ENCODE measurements around the gene COMMD3.
"Not testable (repeated sequence)": the region's sequence is repeated elsewhere in the genome, so short reads cannot be mapped to it uniquely, and the experiment has no call there.

Gene COMMD3

GRCh38 chr10:22316286-22317075 is at the start of gene COMMD3:
Gene COMMD3 (plus strand): TSS chr10:22316388. CDS start chr10:22316418, 30 bp downstream.
- H3K4me3 ChIP-seq (ENCODE audit: low read depth, low read length) = peak within 1 kb of the TSS; percentile 65
- peak; percentile 66 for DNase-seq (ENCODE audit: low read depth)

DNA sequence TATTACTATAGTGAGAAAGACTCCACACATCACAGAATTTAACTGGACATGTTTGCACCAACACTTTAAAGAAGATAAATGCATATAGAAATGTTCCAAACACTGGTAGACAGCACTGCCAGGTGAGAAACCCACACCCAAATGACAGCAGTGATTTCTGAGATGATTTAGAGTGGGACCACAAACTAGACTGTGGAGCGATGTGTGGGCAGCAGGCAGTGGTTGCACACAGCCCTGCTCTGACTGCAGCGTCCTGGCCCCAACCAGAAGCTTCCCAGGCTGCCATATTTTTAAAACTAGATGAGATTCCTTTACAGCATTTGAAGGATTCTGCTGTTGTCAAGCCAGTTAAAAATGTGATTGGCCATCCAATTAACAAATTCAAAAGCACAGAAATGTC is 47.7 kb upstream of the COMMD3 start:
- DNase-seq (ENCODE audit: low read depth) = no peak

DNA sequence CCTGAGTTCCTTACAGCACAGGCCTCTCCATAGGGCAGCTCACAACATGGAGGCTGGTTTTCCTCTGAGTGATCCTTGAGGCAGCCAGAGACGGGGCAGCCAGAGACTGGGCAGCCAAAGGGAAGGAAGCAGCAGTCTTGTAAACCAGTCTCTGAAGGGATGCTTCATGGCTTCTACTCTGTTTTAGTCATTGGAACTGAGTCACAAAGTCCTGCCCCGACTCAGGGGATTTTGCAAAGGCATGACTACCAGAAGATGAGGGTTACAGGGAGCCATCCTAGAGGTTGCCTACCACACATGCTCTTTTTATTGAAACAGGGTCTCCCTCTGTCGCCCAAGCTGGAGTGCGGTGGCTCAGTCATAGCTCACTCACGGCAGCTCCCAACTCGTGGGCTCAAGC is 44.4 kb upstream of the COMMD3 start:
- no peak overlapping the region for H3K4me3 ChIP-seq (ENCODE audit: low read depth, low read length)
- no peak for DNase-seq (ENCODE audit: low read depth)

More for the DNA sequence above, 47.7 kb upstream of the COMMD3 start:
- H3K4me3 ChIP-seq (ENCODE audit: low read depth, low read length) = no peak overlapping the region

- DNase-seq (ENCODE audit: low read depth) = no peak
- no peak overlapping the region for H3K4me3 ChIP-seq (ENCODE audit: low read depth, low read length)
Measured at GRCh38 chr10:22278441-22278782, 37.8 kb upstream of the COMMD3 start.

DNA sequence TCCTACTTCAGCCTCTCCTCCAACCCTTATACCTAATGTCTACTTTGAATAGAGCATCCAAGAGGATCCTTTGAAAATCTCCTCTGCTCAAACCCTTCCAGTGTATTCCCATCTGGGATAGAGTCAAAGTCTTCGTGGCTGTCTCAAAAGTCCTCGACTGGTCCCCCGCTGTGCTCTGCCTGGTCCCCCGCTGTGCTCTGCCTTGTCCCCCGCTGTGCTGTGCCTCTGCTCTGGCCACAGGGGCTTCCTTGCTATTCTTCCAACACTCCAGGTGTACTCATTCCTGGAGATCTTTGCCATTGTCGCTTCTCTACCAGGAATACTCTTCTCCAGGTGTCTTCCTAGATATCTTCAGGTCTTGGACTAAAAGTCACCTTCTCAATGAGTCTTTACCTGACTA is 36.1 kb upstream of the COMMD3 start:
- no peak overlapping the region for H3K4me3 ChIP-seq (ENCODE audit: low read depth, low read length)
- DNase-seq (ENCODE audit: low read depth) = no peak

DNA sequence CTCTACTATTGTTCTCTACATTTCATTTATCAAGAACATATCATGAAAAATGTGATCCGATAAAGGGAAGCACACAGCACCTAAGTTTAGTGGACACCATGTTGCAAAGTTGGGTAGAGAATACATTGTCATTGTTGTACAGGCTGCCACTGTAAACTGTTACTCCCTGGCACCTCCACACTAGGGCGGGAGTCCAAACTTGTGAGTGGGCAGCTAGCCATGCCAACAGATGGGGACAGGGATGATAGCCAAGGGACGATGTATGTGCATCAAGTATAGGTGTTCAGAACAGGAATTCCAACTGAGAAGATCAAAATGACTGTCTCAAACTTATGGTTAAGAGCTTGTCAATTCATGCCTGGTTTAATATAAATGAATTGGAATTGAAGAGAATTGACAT is 31.1 kb upstream of the COMMD3 start:
- no peak overlapping the region for H3K4me3 ChIP-seq (ENCODE audit: low read depth, low read length)
- DNase-seq (ENCODE audit: low read depth) = no peak

- no peak overlapping the region for H3K4me3 ChIP-seq (ENCODE audit: low read depth, low read length)
- DNase-seq (ENCODE audit: low read depth) = no peak
Measured at GRCh38 chr10:22293747-22294404, 22.3 kb upstream of the COMMD3 start.

DNA sequence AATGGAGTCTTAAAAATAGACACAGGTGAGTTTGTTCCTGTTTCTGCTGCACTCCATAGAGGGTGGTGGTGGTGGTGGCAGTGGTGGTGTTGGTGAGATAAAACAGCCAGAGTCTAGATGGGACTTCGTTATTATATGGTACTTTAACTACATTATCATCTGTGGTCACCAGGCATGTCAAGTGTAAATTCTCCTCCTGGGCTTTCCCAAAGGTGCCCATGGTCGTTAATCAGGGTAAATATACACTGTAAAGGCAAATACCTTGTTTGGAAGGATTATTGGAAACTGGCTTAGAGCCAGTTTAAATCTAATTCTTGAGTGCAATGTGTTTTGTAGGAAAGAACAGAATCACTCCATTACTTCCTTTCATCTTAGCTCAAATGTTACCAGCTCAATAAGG is 21.5 kb upstream of the COMMD3 start:
- DNase-seq (ENCODE audit: low read depth) = no peak
- H3K4me3 ChIP-seq (ENCODE audit: low read depth, low read length) = no peak overlapping the region

DNA sequence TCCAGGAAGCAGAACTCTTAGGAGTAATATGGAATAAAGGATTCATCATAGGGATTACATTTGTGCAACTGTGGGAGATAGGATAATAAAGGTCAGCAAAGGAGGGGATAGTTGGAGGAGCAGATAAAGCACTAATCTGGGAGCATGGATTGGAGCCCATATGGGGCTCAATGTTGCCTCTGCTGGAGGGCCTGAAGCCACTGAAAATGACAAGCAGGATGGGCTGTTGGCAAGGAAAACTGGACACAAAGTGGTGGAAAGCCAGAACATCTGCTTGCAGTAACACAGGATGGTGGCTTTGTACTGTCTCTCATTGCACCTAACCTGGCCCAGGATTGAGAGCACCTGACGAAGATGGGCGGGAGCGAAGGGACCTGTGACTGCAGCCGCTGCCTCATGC is 15.0 kb upstream of the COMMD3 start:
- H3K4me3 ChIP-seq (ENCODE audit: low read depth, low read length) = no peak overlapping the region
- DNase-seq (ENCODE audit: low read depth) = no peak

- H3K4me3 ChIP-seq (ENCODE audit: low read depth, low read length) = no peak overlapping the region
Measured at GRCh38 chr10:22303461-22303860, 12.7 kb upstream of the COMMD3 start.

GRCh38 chr10:22305721-22306120 is 10.5 kb upstream of the COMMD3 start:
- DNase-seq (ENCODE audit: low read depth) = no peak
- no peak overlapping the region for H3K4me3 ChIP-seq (ENCODE audit: low read depth, low read length)

More at GRCh38 chr10:22303461-22303860, 12.7 kb upstream of the COMMD3 start:
- no peak for DNase-seq (ENCODE audit: low read depth)

DNA sequence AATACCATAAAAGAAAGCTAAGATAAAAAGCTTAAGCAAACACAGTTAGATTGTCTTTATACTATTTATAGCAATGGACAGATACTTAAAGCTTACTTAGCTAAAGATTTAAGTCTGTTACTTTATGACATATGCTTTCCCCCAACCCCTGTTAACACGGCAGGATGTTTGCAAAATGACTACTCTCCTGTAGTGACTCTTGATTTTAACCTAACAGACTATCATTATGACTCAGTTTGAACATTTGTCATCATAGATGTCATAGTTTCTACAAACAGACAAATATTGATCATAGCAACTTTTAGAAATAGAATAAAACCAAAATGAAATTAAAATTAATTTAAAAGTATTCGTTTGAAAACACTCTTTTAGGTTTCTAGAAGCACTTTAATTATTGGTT is 7.8 kb upstream of the COMMD3 start:
- no peak for DNase-seq (ENCODE audit: low read depth)
- no peak overlapping the region for H3K4me3 ChIP-seq (ENCODE audit: low read depth, low read length)

DNA sequence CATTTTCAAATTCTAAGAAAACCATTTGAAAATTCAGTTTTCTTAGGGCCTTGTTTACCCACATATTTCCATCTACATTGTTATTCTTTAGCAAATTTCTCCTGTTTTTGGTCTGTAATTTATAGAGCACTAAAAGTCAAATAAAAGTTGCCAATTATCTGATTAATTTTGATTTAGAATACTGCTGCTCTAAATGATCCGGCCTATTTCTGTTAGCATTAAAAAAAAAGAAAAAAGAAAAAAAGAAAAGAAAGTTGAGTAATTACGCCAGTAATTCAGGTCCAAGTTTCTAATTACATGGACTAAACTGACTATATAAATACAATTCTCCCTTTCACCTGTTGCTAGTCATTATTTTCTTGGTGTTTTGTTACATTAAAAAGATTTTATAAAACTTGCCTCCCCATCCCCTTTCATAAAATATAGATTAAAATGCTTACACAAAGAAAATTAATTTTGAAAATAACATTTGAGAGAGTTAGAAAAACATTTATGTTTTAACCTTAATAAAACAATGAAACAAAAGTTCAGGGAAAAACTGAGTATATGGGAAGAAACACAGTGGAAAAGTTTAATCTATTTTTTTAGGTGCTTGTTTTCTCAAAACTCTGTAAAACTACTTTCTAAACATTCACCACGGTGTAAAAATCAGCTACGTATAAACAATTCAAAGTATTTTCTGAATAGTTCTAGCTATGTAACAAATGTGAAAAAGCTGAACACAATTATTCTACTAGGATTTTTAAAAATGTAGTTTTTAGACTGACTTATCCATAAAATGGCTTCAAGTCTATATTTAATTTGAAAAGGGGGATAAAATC is 6.8 kb upstream of the COMMD3 start:
- H3K4me3 ChIP-seq (ENCODE audit: low read depth, low read length) = no peak overlapping the region
- no peak for DNase-seq (ENCODE audit: low read depth)

DNA sequence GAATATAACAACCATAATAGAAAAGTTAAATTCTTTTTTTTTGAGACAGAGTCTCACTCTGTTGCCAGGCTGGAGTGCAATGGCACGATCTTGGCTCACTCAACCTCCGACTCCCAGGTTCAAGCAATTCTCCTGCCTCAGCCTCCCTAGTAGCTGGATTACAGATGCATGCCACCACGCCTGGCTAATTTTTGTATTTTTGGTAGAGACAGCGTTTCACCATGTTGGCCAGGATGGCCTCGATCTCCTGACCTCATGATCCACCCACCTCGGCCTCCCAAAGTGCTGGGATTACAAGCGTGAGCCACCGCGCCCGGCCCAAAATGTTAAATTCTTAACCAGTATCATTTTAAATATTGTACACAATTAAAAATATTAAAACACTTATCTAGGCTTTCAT is 6.2 kb upstream of the COMMD3 start:
- not testable (repeated sequence) for H3K4me3 ChIP-seq (ENCODE audit: low read depth, low read length); DNase-seq (ENCODE audit: low read depth)

- DNase-seq (ENCODE audit: low read depth) = no peak
Measured at GRCh38 chr10:22310928-22311327, 5.3 kb upstream of the COMMD3 start.

GRCh38 chr10:22314852-22315251 is 1.3 kb upstream of the COMMD3 start:
- no peak for DNase-seq (ENCODE audit: low read depth)
- no peak overlapping the region for H3K4me3 ChIP-seq (ENCODE audit: low read depth, low read length)

More at GRCh38 chr10:22310928-22311327, 5.3 kb upstream of the COMMD3 start:
- H3K4me3 ChIP-seq (ENCODE audit: low read depth, low read length) = no peak overlapping the region

GRCh38 chr10:22315455-22316285 is 518 bp upstream of the COMMD3 start:
- peak overlapping the region; percentile 65 for H3K4me3 ChIP-seq (ENCODE audit: low read depth, low read length)
- no peak for DNase-seq (ENCODE audit: low read depth)

DNA sequence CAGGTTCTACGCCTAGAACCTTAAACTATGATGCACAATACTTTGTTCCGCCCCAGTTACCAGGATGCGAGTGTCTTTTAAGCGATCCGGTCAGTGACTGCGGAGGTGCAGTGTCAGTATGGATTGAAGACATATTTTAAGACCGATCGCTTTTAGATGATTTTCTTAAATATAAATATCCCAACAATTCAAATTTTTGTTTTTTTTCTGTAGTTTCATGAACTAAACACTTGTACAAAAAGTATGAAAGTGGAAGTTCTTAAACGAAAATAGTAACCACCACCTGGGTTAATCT is 835 bp downstream of the COMMD3 start:
- DNase-seq (ENCODE audit: low read depth) = no peak
- peak overlapping the region; percentile 65 for H3K4me3 ChIP-seq (ENCODE audit: low read depth, low read length)

- no peak for DNase-seq (ENCODE audit: low read depth)
- no peak overlapping the region for H3K4me3 ChIP-seq (ENCODE audit: low read depth, low read length)
Measured at GRCh38 chr10:22317771-22318565, 1.8 kb downstream of the COMMD3 start.
